NCI-H1417 (cell line): ENCODE data around the gene TMEM134.
"Not testable (repeated sequence)": the region's sequence is repeated elsewhere in the genome, so short reads cannot be mapped to it uniquely, and the experiment has no call there.

Source experiments
- DNase-seq, 3 experiments: peaks; one replicate each; lab custom pipeline; 2025; lab: John Stamatoyannopoulos, UW

TMEM134 gene

DNA sequence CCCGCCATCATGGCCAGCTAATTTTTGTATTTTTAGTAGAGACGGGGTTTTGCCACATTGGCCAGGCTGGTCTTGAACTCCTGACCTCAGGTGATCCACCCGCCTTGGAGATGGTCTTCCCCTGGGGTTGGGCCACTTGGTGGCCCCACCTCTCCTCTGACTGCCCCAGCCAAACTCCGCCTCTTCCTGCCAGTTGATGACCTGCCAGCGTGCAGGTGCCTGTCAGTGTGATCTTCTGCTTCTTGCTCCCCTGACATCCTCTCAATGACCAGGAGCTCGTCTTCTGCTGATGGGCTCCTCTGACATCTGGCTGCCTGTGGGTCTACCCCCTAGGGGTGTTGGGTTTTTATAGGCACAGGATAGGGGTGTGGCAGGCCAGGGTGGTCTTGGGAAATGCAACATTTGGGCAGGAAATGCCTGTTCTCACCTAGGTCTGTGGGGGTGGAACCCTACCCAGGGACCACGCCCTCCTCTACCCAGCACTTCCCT, 16.9 kb upstream of the TMEM134 start:
- DNase-seq, result not testable (repeated sequence)

DNA sequence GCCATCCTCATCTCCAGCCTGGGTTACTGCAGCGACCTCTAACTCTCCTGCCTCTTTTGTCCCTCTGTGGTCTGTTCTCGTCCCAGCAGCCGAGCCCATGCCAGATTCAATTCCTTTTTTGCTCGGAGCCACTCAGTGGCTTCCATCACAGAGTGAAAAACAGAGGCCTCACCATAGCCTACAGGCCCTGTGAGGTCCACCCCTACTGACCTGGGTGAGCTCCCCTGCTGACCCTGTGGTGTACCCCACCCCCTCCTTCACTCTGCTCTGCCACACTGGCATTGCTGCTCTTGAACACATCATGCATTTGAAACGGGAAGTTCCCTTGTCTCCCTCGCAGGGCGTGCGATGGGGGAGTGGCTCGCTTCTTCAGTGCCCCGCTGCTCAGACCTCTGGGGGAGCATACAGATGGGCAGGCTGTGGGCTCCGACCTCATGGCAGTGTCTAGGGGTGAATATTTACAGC, 15.8 kb upstream of the TMEM134 start:
- no peak for DNase-seq

DNA sequence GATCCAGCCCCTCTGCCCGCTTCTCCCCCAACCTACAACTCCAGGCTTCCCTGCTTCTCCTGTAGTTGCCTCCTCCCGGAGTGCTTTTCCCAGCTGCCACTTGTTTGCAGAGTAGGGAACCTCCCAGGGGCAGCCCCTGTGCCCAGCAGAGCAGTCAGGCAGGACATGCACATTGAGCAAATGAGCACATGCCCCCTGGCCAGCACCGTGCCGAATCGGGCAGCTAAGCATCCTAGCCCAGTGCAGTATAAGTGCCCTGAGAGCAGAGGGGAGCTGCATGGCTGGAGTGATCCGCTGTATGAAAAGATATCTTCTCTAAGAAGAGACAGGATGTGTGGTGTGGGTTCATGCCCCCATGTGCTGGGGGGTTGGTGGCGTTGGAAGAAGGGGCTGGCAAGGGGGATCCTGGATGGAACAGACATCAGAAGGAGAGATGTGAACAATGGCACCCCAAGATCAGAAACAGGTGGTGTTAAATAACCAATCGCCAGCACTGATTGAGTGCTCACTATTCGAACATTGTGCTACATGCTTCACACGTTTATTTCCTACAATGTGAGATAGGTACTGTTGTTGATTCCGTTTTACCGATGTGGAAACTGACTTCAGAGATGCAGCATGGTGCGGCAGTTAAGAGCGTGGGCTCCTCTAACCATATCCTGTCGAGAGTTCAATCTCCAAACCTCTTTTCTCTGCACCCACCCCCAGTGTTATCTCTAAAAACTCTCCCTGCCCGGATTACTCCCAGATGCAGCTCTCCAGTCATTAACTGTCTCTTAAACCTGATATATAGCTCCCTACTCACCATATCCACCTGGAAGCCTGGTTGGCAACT, 15.0 kb upstream of the TMEM134 start:
- DNase-seq, result no peak

DNA sequence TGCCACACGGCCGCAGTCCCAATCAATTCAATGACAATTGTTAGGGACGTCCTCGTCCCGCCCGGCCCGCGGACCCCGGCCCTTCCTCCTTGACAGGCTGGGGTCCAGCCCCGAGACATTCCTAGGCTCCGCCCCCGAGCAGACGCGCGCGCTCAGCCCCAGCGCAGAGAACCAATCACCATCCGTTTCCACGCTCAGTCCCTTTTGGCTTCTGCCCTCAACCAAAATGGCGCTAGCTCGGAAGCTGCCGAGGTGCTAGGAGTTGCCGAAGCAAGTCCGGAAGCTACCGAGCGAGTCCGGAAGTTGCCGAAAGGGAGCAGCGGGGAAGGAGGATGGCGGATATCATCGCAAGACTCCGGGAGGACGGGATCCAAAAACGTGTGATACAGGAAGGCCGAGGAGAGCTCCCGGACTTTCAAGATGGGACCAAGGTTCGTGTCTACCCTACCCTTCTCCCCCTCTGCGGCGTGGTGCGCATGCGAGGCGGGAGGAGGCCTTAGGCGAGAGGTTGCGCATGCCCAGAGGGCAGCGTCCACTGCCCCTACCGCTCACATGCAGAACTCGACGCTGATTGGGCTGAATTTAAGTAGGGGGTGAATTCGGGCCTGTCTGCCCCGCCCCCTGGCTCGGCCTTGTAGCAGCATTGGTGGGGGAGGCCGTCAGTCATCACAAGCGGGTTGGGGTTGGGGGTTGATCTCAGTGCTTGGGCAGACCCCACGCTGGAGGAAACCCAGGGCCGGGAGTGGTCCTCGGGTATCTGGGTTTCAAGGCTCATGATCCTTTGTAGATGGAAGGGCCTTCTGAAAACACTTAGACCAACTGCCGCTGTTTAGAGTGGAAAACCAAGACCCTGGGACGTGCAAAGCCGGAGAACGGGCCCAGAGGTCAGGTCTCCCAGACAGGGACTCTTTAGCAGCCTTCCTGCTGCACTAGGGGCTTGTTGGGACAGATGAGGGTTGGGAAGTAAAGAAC, 14.1 kb upstream of the TMEM134 start, which contains the start of gene AIP:
TSS of gene AIP (plus strand) at position 200 of the 972 bp plus-strand sequence. CDS start at position 333, 133 bp downstream.
- DNase-seq, result peak; percentile 98 to 99 (median 99)

DNA sequence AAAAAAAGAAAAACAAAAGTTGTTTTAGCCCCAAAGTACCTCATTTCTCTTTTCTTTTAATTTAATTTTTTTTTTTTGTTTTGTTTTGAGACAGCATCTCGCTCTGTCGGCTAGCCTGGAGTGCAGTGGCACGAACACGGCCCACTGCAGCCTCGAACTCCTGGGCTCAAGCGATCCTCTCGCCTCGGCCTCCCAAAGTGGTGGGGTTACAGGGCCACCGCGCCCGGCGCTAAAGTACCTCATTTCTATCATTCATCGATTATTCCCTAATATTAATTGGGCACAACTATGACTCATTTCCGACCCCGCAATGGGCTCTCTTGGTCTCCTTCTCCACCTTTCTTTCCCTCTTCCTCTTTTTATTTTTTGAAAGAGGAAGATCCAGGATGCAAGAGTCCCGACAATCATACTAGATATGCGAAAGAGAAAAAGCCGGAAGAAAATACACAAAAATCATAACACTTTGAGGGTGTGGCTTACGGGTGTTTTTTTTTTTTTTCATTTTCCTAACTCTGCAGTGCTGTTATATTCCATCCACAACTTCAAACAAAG, 13.3 kb upstream of the TMEM134 start:
- no peak for DNase-seq

DNA sequence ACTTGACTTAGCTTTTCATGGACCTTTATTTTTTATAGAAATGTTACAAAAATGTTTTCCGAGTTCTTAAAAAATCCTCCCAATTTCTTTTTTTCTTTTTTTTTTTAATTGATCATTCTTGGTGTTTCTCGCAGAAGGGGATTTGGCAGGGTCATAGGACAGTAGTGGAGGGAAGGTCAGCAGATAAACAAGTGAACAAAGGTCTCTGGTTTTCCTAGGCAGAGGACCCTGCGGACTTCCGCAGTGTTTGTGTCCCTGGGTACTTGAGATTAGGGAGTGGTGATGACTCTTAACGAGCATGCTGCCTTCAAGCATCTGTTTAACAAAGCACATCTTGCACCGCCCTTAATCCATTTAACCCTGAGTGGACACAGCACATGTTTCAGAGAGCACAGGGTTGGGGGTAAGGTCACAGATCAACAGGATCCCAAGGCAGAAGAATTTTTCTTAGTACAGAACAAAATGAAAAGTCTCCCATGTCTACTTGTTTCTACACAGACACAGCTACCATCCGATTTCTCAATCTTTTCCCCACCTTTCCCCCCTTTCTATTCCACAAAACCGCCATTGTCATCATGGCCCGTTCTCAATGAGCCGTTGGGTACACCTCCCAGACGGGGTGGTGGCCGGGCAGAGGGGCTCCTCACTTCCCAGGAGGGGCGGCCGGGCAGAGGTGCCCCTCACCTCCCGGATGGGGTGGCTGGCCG, 8.4 kb upstream of the TMEM134 start:
- DNase-seq, result not testable (repeated sequence)

DNA sequence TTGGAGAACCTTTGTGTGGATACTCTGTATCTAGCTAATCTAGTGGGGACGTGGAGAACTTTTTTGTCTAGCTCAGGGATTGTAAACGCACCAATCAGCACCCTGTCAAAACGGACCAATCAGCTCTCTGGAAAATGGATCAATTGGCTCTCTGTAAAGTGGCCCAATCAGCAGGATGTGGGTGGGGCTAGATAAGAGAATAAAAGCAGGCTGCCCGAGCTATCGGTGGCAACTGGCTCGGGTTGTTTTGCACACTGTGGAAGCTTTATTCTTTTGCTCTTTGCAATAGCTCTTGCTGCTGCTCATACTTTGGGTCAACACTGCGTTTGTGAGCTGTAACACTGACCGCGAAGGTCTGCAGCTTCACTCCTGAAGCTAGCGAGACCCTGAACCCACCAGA, 7.6 kb upstream of the TMEM134 start:
- not testable (repeated sequence) for DNase-seq

DNA sequence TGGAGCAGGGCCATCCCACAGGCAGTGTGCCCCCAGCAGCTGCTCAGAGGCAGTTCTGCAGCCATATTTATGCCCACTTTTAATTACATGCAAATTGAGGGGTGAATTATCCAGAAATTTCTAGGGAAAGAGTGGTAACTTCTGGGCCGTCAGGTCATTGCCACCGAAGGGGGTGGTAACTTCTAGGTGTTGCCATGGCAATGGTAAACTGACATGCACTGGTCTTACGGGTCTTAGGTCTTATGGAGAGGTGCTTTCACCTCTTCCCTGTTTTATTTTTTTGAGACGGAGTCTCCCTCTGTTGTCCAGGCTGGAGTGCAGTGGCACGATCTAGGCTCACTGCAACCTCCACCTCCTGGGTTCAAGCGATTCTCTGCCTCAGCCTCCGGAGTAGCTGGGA, 3.8 kb upstream of the TMEM134 start:
- DNase-seq, result no peak

DNA sequence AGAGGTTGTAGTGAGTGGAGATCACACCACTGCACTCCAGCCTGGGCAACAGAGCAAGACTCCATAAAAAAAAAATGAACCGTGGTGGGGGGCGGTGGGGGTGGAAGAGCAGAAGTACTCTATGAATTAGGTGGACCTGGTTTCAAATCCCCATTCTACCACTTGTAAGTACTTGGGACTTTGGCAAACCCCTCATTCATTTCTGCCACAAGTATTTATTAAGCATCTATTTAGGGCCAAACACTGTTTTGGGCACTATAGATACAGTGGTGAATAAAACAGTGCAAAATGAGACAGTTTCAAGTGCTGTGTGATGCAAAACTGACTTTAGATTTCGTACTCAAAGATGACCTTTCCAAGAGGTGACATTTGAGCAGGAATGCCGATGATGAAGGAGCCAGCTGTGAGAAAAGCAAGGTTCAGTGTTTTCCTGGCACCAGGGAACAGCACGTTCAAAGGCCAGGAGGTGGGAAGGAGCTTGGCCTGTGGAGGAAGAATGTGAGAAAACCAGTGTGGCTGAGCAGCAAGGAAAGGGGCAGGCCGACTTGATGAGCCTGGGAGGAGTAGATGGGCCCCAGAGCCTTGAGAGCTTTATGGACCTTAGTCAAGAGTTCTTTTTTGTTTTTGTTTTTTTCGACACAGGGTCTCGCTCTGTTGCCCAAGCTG, 1.4 kb upstream of the TMEM134 start:
- DNase-seq, result no peak

DNA sequence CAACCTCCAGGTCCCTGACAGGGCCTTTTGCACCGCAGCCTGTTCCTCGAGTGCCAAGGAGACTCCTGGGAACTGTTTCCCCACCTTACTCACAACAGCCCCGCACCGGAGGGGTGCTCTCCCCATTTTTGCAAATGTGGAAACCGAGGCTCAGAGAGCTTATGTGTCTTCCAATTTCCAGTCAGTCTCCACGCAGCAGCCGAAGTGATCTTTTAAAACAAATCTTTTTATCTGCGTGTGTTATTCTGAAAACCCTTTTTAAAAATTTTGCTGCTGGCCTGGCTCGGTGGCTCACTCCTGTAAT, 409 bp upstream of the TMEM134 start:
- no peak for DNase-seq

DNA sequence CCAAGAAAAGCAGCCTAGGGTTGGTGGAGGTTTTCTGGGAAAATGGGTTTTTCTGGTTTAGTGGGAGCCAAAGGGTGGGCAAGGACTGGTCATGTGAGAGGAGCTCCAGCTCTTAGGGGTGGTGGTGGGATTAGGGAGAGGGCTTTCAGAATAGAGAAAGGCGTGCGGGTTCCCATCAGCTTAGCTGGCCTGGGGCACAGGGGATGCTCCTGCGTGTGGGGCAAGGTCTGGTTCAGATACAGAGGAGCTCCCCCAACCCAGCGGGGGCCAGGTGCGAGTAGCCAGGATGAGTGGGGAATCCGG, 644 bp downstream of the TMEM134 start:
- DNase-seq, result no peak

DNA sequence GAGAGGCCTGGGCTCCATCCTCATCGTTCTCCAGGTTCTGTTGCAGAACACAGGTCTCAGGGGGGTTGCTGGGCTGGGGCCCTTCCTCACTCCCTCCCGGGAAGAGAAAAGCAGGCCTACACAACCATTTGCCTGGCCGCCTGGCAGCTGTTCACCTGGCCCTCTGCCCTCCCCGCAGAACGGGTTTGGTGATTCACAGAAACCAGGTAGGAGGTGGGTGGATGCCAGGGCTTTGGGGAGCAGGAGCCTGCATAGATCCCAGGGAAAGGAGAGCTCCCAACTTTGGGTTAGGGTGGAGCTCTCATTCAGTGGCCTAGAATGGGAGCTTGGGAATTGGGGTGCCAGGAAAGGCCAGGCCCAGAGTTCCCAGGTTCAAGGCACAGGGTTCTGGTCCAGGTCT, 995 bp downstream of the TMEM134 start:
- peak in 2 of 3 experiments; percentile 30 to 46 for DNase-seq

DNA sequence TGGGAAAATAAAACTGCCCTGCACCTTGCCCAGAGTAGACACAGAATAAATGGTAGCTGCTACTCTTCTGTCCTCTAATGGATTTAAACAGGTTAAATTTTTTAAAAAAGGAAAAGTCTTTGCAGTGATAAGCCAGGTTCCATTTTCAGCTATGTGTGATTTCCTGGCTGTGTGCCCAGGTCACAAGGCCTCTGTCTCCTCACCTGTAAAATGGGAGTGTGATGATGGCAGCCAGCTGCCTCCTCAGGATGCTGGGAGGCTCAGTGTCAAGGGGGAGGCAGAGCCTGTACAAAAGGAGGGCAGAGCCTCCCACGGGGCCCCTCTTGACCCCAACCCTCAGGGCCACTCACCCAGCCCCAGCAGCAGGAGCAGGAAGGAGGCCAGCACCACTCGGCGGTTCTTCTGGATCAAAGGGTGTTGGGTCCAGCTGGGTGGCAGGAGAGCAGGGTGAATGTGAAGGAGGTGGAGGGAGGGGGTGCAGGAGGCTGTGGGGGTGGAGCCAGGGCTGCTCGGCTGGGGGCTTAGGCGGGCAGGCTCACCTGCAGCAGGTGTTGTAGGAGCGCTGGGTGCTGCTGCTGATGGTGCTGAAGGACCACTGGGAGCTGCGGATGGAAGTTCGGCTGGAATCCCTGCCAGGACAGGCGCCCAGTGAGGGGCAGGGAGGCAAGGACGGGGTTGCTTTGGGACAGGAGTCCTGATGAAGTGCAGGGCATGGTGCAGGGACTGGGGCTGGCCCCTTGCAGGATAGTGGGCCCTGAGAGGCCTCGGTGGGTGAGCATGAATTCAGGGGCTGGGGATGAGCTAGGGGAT, 1.9 kb downstream of the TMEM134 start:
- peak in 1 of 3 experiments; percentile 17 for DNase-seq

DNA sequence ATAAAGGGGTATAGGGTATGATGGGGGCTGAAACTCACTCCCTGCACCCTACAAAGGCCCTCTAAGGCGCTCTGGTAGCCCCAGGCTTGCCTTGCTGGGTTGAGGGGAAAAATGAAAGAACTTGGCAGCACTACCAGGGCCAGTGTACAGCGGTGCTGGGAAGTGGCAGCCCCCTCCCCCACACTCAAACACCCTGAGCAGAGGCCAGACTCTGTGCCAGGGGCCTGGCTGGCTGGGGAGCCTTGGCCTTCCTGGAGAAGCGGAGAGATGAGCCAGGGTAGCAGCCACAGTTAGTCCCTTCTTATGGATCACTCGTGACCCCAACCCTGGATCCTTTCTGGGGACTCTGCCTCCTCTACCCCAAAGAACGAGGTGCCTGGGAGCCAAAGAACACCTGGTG, 2.7 kb downstream of the TMEM134 start:
- no peak for DNase-seq

DNA sequence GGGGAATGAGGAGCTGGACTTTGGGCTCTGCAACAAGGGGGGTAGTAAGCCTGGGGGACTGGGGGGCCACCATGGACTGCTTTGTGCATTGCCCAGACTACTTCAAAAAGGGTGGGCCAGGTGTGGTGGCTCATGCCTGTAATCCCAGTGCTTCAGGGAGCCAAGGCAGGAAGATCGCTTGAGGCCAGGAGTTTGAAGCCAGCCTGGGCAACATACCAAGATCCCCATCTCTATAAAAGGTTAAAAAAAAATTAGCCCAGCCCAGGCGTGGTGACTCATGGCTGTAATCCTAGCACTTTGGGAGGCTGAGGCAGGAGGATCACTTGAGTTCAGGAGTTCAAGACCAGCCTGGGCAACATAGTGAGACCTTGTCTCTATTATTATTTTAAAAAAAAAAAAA, 3.5 kb downstream of the TMEM134 start:
- not testable (repeated sequence) for DNase-seq

DNA sequence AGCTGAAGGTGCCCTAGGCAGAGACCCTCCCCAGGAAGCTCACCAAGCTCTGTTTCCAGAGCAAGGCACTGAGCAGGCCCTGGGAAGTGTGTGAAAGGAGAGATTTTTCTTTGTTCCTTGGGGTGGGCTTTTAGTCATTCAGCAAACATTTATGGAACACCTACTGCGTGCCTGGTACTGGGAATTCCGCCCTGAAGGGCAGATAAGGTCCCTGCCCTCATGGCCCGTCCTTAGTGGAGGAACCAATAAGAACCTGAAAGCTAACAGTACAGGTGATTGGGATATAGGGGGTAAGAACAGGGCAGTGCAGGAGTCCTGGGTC, 3.9 kb downstream of the TMEM134 start:
- DNase-seq, result peak in 1 of 3 experiments; percentile 57

DNA sequence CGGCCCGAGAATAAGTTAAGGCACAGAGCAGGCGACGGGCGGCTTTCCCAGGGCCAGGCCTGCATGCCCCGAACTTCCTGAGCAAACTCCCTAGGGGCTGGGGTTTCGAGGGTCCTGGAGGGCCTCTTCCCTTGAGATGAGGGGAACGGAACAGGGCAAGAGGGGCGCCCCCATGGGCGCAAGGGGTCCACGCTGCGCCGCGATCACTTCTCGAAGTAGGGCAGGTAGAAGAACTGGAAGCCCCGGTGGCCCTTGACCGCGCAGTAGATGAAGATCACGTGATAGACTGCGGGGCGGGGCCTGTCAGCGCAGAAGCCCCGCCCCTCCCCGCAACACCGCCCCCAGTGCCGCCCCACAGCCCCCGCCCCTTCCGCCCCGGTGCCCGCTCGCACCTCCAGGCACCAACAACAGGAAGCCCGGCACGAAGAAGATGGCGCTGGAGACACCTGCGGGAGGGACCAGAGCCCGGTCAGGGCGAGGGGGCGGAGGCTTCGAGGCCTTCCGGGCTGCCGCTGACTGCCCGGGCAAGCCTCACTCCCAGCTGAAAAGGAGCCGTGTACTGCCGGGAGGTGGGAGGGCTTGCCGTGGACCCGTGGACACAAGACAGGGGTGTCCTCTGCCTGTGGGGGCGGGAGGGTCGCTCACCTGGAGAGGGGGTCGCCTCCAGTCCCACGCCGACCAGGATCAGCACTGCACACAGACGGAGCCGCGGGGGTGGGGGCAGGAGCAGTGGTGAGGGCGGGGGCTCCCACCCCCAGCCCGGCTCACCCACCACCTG, 4.5 kb downstream of the TMEM134 start:
- DNase-seq, result peak; percentile 82 to 93 (median 87)

DNA sequence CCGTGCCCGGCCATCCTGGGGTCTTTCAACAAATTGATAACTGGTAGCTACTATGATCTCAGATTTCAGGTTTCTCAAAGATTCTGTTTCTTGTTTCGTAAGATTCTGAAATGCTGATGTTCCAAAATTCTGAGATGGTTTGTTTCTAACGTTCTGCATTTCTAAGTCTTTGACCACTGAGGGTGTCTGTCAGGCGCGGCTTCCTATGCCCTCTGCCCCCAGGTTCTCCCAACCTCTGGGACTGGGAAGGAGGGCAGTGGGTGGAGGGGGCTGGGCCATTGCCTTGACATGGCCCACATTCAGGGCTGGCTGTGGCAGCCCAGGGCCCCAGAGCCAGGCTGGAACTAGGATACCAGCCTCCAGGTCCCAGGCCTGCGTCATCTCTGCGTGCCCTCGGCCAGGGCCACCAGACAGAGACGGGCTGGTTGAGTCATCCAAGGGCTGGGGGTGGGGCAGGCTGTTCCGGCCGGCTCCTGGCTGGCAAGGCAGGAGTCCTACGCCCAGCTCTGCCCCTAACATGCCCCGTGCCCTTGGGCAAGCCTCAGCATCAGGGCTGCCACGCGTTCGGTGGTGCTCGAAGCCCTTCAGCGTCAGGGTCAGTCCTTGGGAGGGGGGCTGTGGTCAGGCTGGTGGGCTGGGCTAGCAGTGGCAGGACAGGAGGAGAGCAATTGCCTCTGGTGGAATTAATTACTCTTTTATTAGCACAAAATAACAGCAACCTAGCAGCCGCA, 5.2 kb downstream of the TMEM134 start:
- DNase-seq, result no peak

DNA sequence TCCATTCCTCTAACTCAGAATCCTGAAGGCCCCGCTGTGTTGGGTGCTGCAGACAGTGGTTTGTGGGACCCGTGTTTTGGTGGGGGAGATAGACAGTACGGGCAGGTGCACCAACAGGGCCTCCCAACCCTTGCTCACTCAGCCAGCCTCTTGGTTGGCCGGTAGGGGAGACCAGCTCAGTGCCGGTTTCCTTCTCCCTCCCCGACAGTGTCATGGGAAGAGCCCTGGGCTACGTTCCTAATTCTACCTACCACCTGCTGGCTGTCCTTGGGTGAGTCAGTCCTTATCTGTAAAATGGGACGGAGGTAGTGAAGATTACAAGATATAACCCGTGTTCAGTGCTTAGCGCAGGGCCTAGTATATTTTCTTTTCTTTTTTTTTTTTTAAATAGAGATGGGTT, 5.9 kb downstream of the TMEM134 start:
- DNase-seq, result no peak
